WTC11 (cell line): Measurements from ENCODE around the gene VGLL3. TPM values are rescaled to one million over a fixed set of nuclear protein-coding genes. Genes with fewer than 3 reads are reported as not detected.
A peak's percentile ranks its signal among the peaks of the same experiment; 100 is the strongest.

Experiments
- ATAC-seq: fragments of 200-7000 bp; cut with Tn5 transposase; 2 replicates; pipeline ENCODE4 v1.10.0; 2021; ENCODE audit warnings: mild to moderate bottlenecking, moderate library complexity
- CTCF ChIA-PET: fragments of 300-600 bp; sonication (Branson Sonifier 250); formaldehyde crosslinking; loops from one replicate; lab custom pipeline; 2021; ENCODE audit warnings: antibody characterized with exemption; lab: Charles Lee
- POLR2A ChIA-PET: fragments of 350-600 bp; sonication (Branson Sonifier 250); formaldehyde crosslinking; loops from one replicate; lab custom pipeline; 2021; ENCODE audit warnings: antibody characterized with exemption; lab: Charles Lee
- DNase-seq: peaks from one replicate; pipeline ENCODE4 v3.0.0; 2021; ENCODE audit warnings: low spot score
- H3K27ac Mint-ChIP-seq: 2 replicates; pipeline ENCODE4 v1.8.0; 2021; ENCODE audit warnings: mixed read lengths
- H3K27me3 Mint-ChIP-seq: 2 replicates; pipeline ENCODE4 v1.8.0; 2021; ENCODE audit warnings: low read depth, mild to moderate bottlenecking, moderate library complexity, mixed read lengths
- H3K36me3 Mint-ChIP-seq: 2 replicates; pipeline ENCODE4 v1.8.0; 2021; ENCODE audit warnings: mixed read lengths
- H3K4me1 Mint-ChIP-seq: 2 replicates; pipeline ENCODE4 v1.8.0; 2022; ENCODE audit warnings: mixed read lengths
- H3K4me3 Mint-ChIP-seq: 2 replicates; pipeline ENCODE4 v1.8.0; 2021; ENCODE audit warnings: mild to moderate bottlenecking, moderate library complexity, mixed read lengths
- H3K9me3 Mint-ChIP-seq: 2 replicates; pipeline ENCODE4 v1.8.0; 2021; ENCODE audit warnings: mixed read lengths
- ELF4 ChIP-seq: sonication (generic); formaldehyde crosslinking; IDR thresholded peaks from 2 replicates; pipeline ENCODE4 v1.8.1; 2022; ENCODE audit warnings: low read depth, mild to moderate bottlenecking, moderate library complexity, missing genetic modification reagents
- HMGXB4 ChIP-seq: sonication (generic); formaldehyde crosslinking; IDR thresholded peaks from 2 replicates; pipeline ENCODE4 v1.8.1; 2023; ENCODE audit warnings: mild to moderate bottlenecking, moderate library complexity, missing genetic modification reagents
- JAZF1 ChIP-seq: fragments of 250-450 bp; sonication (Bioruptor Pico); IDR thresholded peaks from 2 replicates; pipeline ENCODE4 v1.9.0; 2021; ENCODE audit warnings: moderate library complexity, mild to moderate bottlenecking, inconsistent platforms
- KAT7 ChIP-seq: sonication (generic); formaldehyde crosslinking; IDR thresholded peaks from 2 replicates; pipeline ENCODE4 v1.8.1; 2023; ENCODE audit warnings: missing genetic modification reagents, mild to moderate bottlenecking, borderline replicate concordance
- MXD4 ChIP-seq: fragments of 250-450 bp; sonication (Bioruptor Pico); IDR thresholded peaks from 2 replicates; pipeline ENCODE4 v1.8.0; 2021; ENCODE audit warnings: mild to moderate bottlenecking, moderate library complexity, borderline replicate concordance
- NFATC4 ChIP-seq: fragments of 250-450 bp; sonication (Bioruptor Pico); IDR thresholded peaks from 2 replicates; pipeline ENCODE4 v1.9.0; 2021; ENCODE audit warnings: mild to moderate bottlenecking
- STAT6 ChIP-seq: sonication (generic); formaldehyde crosslinking; conservative IDR thresholded peaks from 2 replicates; pipeline ENCODE4 v1.8.1; 2023; ENCODE audit warnings: mild to moderate bottlenecking, low read depth, missing genetic modification reagents, moderate library complexity
- TCF7 ChIP-seq: sonication (generic); formaldehyde crosslinking; IDR thresholded peaks from 2 replicates; pipeline ENCODE4 v1.8.0; 2022; ENCODE audit warnings: mild to moderate bottlenecking, low read depth, missing genetic modification reagents, moderate library complexity
- TEAD1 ChIP-seq: sonication (generic); formaldehyde crosslinking; IDR thresholded peaks from 2 replicates; pipeline ENCODE4 v1.8.0; 2022; ENCODE audit warnings: mild to moderate bottlenecking, missing genetic modification reagents
- ZNF317 ChIP-seq: sonication (generic); formaldehyde crosslinking; IDR thresholded peaks from 2 replicates; pipeline ENCODE4 v1.8.1; 2023; ENCODE audit warnings: low read depth, mild to moderate bottlenecking, moderate library complexity, missing genetic modification reagents, borderline replicate concordance
- ZNF396 ChIP-seq: fragments of 250-450 bp; sonication (Bioruptor Pico); IDR thresholded peaks from 2 replicates; pipeline ENCODE4 v1.8.0; 2021; ENCODE audit warnings: mild to moderate bottlenecking, moderate library complexity, borderline replicate concordance
- total RNA-seq: library from RNA; stranded (reverse); gene quantifications from 3 replicates; pipeline ENCODE4 v1.2.3, GENCODE V29; 2021
- TF ChIP-seq, protein P1 (sequence below): sonication (generic); formaldehyde crosslinking; conservative IDR thresholded peaks from 2 replicates; pipeline ENCODE4 v1.8.1; 2022; ENCODE audit warnings: mild to moderate bottlenecking, missing genetic modification reagents
- TF ChIP-seq, protein P2 (sequence below): sonication (generic); formaldehyde crosslinking; IDR thresholded peaks from 2 replicates; pipeline ENCODE4 v1.8.0; 2022; ENCODE audit warnings: mild to moderate bottlenecking, missing genetic modification reagents

VGLL3 gene
- total RNA-seq, 1 experiment from 2014 or later: 10.4 TPM

- H3K4me1 Mint-ChIP-seq: peaks cover 27% of the 10 kb centered on the region
- ATAC-seq (no peak), DNase-seq (no peak)
- POLR2A ChIA-PET: no interaction called here
- no peaks in the 10 kb centered on the region for H3K36me3 Mint-ChIP-seq
- no peaks in the 10 kb centered on the region for H3K27me3 Mint-ChIP-seq
- CTCF ChIA-PET: no interaction called here
- TF ChIP-seq TCF7 (CRISPR knock-in tag): no peak
- no peak for TF ChIP-seq KAT7
- no peak for TF ChIP-seq ELF4 (CRISPR knock-in tag)
- TF ChIP-seq ZNF396 (CRISPR knock-in tag): no peak
- no peak for TF ChIP-seq STAT6 (CRISPR knock-in tag)
- TF ChIP-seq HMGXB4: no peak
- TF ChIP-seq JAZF1: no peak
- TF ChIP-seq, protein P1, sequence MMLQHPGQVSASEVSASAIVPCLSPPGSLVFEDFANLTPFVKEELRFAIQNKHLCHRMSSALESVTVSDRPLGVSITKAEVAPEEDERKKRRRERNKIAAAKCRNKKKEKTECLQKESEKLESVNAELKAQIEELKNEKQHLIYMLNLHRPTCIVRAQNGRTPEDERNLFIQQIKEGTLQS (CRISPR knock-in tag): no peak
- no peak for TF ChIP-seq MXD4 (CRISPR knock-in tag)
- TF ChIP-seq, protein P2, sequence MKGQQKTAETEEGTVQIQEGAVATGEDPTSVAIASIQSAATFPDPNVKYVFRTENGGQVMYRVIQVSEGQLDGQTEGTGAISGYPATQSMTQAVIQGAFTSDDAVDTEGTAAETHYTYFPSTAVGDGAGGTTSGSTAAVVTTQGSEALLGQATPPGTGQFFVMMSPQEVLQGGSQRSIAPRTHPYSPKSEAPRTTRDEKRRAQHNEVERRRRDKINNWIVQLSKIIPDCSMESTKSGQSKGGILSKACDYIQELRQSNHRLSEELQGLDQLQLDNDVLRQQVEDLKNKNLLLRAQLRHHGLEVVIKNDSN (CRISPR knock-in tag): no peak
- no peak for TF ChIP-seq NFATC4
- TF ChIP-seq ZNF317 (CRISPR knock-in tag): no peak
- H3K9me3 Mint-ChIP-seq: no peaks in the 10 kb centered on the region
- no peak overlapping the region for H3K4me3 Mint-ChIP-seq
- H3K27ac Mint-ChIP-seq: no peak overlapping the region
Measured at GRCh38 chr3:86895202-86895601, 95.7 kb downstream of the VGLL3 start.

DNA sequence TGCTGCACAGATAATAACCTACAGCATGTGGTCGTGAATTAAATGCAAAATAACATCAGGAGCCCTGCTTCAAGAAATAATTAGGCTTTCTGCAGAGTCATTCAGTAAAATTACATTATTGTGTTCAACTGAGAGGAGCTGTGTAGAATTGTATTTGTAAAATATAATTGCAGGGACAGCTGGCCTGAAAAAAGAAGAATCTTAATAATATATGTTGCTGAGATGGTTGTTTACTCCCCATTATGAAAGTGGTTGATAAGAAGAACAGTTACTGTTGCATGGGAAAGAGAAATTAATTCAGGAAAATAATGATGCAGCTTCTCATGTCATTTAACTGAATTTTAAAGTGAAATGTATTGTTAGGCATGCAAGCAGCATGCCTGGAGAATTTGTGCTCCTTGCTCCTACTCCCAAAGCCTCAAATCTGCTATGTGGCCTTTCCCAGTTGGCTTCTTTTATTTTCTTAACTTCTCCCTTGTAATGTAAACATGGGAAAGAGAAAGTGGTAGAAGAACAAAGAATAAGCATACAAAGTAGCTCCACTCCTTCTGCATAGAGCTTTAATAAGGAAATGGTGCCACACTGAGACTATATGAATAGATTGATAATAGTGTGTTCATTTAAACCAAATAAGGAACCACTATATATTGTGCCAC lies 100.1 kb downstream of the VGLL3 start:
- no peaks in the 10 kb centered on the region for H3K27me3 Mint-ChIP-seq
- TF ChIP-seq HMGXB4 (no peak), TEAD1 (CRISPR knock-in tag) (peak; percentile 47; the same call in 1 of the 2 replicates)
- H3K9me3 Mint-ChIP-seq: peaks cover 8% of the 10 kb centered on the region
- CTCF ChIA-PET: no interaction called here
- peaks cover 40% of the 10 kb centered on the region for H3K4me1 Mint-ChIP-seq
- ATAC-seq: peak; percentile 96
- no peak for DNase-seq
- H3K27ac Mint-ChIP-seq: peak overlapping the region; percentile 96
- peak overlapping the region; percentile 46 for H3K4me3 Mint-ChIP-seq
- H3K36me3 Mint-ChIP-seq: peaks cover 5% of the 10 kb centered on the region
- POLR2A ChIA-PET: no interaction called here

Other genes with a start within 250 kb of the VGLL3 start
- gene CHMP2B, start 236.2 kb upstream of the VGLL3 start, total RNA-seq: 36.5 to 41.5 TPM (median 37.8 TPM) in 3 replicates